PC-3 (cell line): ENCODE data around the gene PRMT3. TPM values are rescaled to one million over a fixed set of nuclear protein-coding genes. Genes with fewer than 3 reads are reported as not detected.

Source experiments
- ATAC-seq: fragments of 200-7000 bp; cut with Tn5 transposase; 2 replicates; pipeline ENCODE4 v1.9.1; 2020; ENCODE audit warnings: mild to moderate bottlenecking, moderate library complexity
- BruUV-seq: library from RNA; stranded (reverse); fragments of 400-500 nt; replicated peaks from 2 replicates; lab custom pipeline; 2021; lab: Mats Ljungman, UMichigan
- CTCF ChIA-PET: fragments of 300-600 bp; sonication (Branson Sonifier 250); formaldehyde crosslinking; loops from one replicate; lab custom pipeline; 2022; ENCODE audit warnings: antibody characterized with exemption; lab: Charles Lee
- POLR2A ChIA-PET: fragments of 300-600 bp; sonication (Branson Sonifier 250); formaldehyde crosslinking; loops from one replicate; lab custom pipeline; 2022; ENCODE audit warnings: antibody characterized with exemption; ENCODE audit not compliant: unreplicated experiment; lab: Charles Lee
- DNase-seq: peaks from one replicate; pipeline ENCODE4 v3.0.0-alpha.2; 2015
- H2AFZ ChIP-seq: fragments of 300-600 bp; sonication (generic); 2 replicates; pipeline ENCODE4 v1.6.0; 2016; ENCODE audit warnings: antibody characterized with exemption, low read length
- H3F3A ChIP-seq: fragments of 300-600 bp; sonication (generic); one replicate; pipeline ENCODE4 v1.6.0; 2017; ENCODE audit warnings: antibody characterized with exemption, low read length, control low read depth, mild to moderate bottlenecking; ENCODE audit not compliant: unreplicated experiment
- H3K27ac ChIP-seq: fragments of 300-600 bp; sonication (generic); 2 replicates; pipeline ENCODE4 v1.5.1; 2016; ENCODE audit warnings: mild to moderate bottlenecking, low read length
- H3K27me3 ChIP-seq: fragments of 300-600 bp; sonication (generic); 2 replicates; pipeline ENCODE4 v1.6.1; 2016; ENCODE audit warnings: low read length, mixed read lengths
- H3K36me3 ChIP-seq: fragments of 300-600 bp; sonication (generic); 2 replicates; pipeline ENCODE4 v1.6.1; 2016; ENCODE audit warnings: low read depth, mixed run types, low read length, mixed read lengths
- H3K4me1 ChIP-seq: fragments of 300-600 bp; sonication (generic); 2 replicates; pipeline ENCODE4 v1.5.1; 2016; ENCODE audit warnings: low read length; ENCODE audit not compliant: insufficient read depth
- H3K4me2 ChIP-seq: fragments of 300-600 bp; sonication (generic); 2 replicates; pipeline ENCODE4 v1.6.0; 2016; ENCODE audit warnings: low read length
- H3K4me3 ChIP-seq: fragments of 300-600 bp; sonication (generic); 2 replicates; pipeline ENCODE4 v1.5.1; 2016; ENCODE audit warnings: mild to moderate bottlenecking, low read length, mixed read lengths
- H3K79me2 ChIP-seq: fragments of 300-600 bp; sonication (generic); 2 replicates; pipeline ENCODE4 v1.6.1; 2017; ENCODE audit warnings: low read length, mixed read lengths
- H3K9ac ChIP-seq: fragments of 300-600 bp; sonication (generic); 2 replicates; pipeline ENCODE4 v1.6.0; 2016; ENCODE audit warnings: mild to moderate bottlenecking, low read length
- H3K9me2 ChIP-seq: fragments of 300-600 bp; sonication (generic); replicated peaks from 2 replicates; pipeline ENCODE4 v1.6.1; 2016; ENCODE audit warnings: mixed run types, low read length, mixed read lengths
- H3K9me3 ChIP-seq: fragments of 300-600 bp; sonication (generic); 2 replicates; pipeline ENCODE4 v1.6.1; 2016; ENCODE audit warnings: low read length, mixed read lengths
- H4K20me1 ChIP-seq: fragments of 300-600 bp; sonication (generic); 2 replicates; pipeline ENCODE4 v1.6.1; 2016; ENCODE audit warnings: low read length, mixed read lengths
- CTCF ChIP-seq: fragments of 300-600 bp; sonication (generic); conservative IDR thresholded peaks from 2 replicates; pipeline ENCODE4 v1.5.1; 2017; ENCODE audit warnings: antibody characterized with exemption, low read depth, mild to moderate bottlenecking, low read length
- EZH2 ChIP-seq: fragments of 300-600 bp; sonication (generic); IDR thresholded peaks from one replicate; pipeline ENCODE4 v1.6.1; 2017; ENCODE audit warnings: antibody characterized with exemption, mild to moderate bottlenecking, low read length; ENCODE audit not compliant: unreplicated experiment
- EZH2phosphoT487 ChIP-seq: fragments of 300-600 bp; sonication (generic); IDR thresholded peaks from 2 replicates; pipeline ENCODE4 v1.6.1; 2018; ENCODE audit warnings: mild to moderate bottlenecking, antibody characterized with exemption, low read length, borderline replicate concordance
- intact Hi-C: fragments of 100-400 bp; cut with micrococcal nuclease; formaldehyde crosslinking; loops from 2 replicates; pipeline ENCODE4 v1.9.0; 2023
- total RNA-seq: library from RNA; depleted of rRNA; stranded (reverse); fragments of >200 nt; gene quantifications from 2 replicates; pipeline ENCODE4 v1.2.3, GENCODE V29; 2014

The PRMT3 gene
- total RNA-seq, 1 experiment from 2014 or later: 43.7 TPM

- Histone ChIP-seq H4K20me1 (no peaks in the 10 kb centered on the region), H3K9me3 (no peaks in the 10 kb centered on the region), H3K9me2 (no peaks in the 10 kb centered on the region), H3K4me1 (no peaks in the 10 kb centered on the region), H3K36me3 (no peaks in the 10 kb centered on the region; the same call in 1 of the 2 replicates), H3K27ac (no peak overlapping the region), H3F3A (no peaks in the 10 kb centered on the region), H3K79me2 (no peaks in the 10 kb centered on the region), H2AFZ (no peak overlapping the region), H3K9ac (no peak overlapping the region), H3K27me3 (no peaks in the 10 kb centered on the region), H3K4me3 (no peak overlapping the region), H3K4me2 (no peak overlapping the region)
- no TSS peak for BruUV-seq
- intact Hi-C loops: no loop called here
- DNase-seq: no peak
- ChIA-PET POLR2A (no interaction called here), CTCF (no interaction called here)
- ATAC-seq: no peak
- TF ChIP-seq EZH2phosphoT487 (no peak), CTCF (no peak), EZH2 (no peak)
Measured at GRCh38 chr11:20497124-20497792, 109.7 kb downstream of the PRMT3 start.

GRCh38 chr11:20501252-20501651, 113.7 kb downstream of the PRMT3 start:
- H2AFZ ChIP-seq: no peak overlapping the region
- H3K4me2 ChIP-seq: no peak overlapping the region
- H3K36me3 ChIP-seq: no peaks in the 10 kb centered on the region; the same call in 1 of the 2 replicates
- DNase-seq: no peak
- H3K27ac ChIP-seq: no peak overlapping the region
- H3K9ac ChIP-seq: no peak overlapping the region
- CTCF ChIA-PET: no interaction called here
- H3K27me3 ChIP-seq: no peaks in the 10 kb centered on the region
- no peaks in the 10 kb centered on the region for H3K9me2 ChIP-seq
- TF ChIP-seq CTCF (no peak), EZH2phosphoT487 (no peak), EZH2 (no peak)
- BruUV-seq: no TSS peak
- no peak for ATAC-seq
- no peaks in the 10 kb centered on the region for H3K79me2 ChIP-seq
- H4K20me1 ChIP-seq: no peaks in the 10 kb centered on the region
- H3K4me3 ChIP-seq: no peak overlapping the region
- intact Hi-C loops: no loop called here
- no peaks in the 10 kb centered on the region for H3F3A ChIP-seq
- no peaks in the 10 kb centered on the region for H3K9me3 ChIP-seq
- H3K4me1 ChIP-seq: no peaks in the 10 kb centered on the region
- POLR2A ChIA-PET: no interaction called here

- DNase-seq: no peak
- POLR2A ChIA-PET: no interaction called here
Measured at GRCh38 chr11:20501971-20502370, 114.5 kb downstream of the PRMT3 start.

More at GRCh38 chr11:20501971-20502370, 114.5 kb downstream of the PRMT3 start:
- no peaks in the 10 kb centered on the region; the same call in 1 of the 2 replicates for H3K36me3 ChIP-seq
- BruUV-seq: no TSS peak
- no peaks in the 10 kb centered on the region for H3K79me2 ChIP-seq
- CTCF ChIA-PET: no interaction called here
- intact Hi-C loops: no loop called here
- no peak overlapping the region for H3K4me2 ChIP-seq
- H3K27me3 ChIP-seq: no peaks in the 10 kb centered on the region
- no peak overlapping the region for H3K27ac ChIP-seq
- ATAC-seq: no peak
- H3K9ac ChIP-seq: no peak overlapping the region
- no peaks in the 10 kb centered on the region for H3K9me3 ChIP-seq
- no peaks in the 10 kb centered on the region for H4K20me1 ChIP-seq
- H3K9me2 ChIP-seq: no peaks in the 10 kb centered on the region
- H2AFZ ChIP-seq: no peak overlapping the region
- TF ChIP-seq CTCF (no peak), EZH2 (no peak), EZH2phosphoT487 (no peak)
- no peaks in the 10 kb centered on the region for H3K4me1 ChIP-seq
- no peaks in the 10 kb centered on the region for H3F3A ChIP-seq
- H3K4me3 ChIP-seq: no peak overlapping the region
